NCI-H146 (cell line): Measurements from ENCODE around the gene SLC66A1.
"Not testable (repeated sequence)": the region's sequence is repeated elsewhere in the genome, so short reads cannot be mapped to it uniquely, and the experiment has no call there.

ENCODE experiments used
- DNase-seq: peaks from one replicate; lab custom pipeline; 2025; lab: John Stamatoyannopoulos, UW

The SLC66A1 gene, protein sequence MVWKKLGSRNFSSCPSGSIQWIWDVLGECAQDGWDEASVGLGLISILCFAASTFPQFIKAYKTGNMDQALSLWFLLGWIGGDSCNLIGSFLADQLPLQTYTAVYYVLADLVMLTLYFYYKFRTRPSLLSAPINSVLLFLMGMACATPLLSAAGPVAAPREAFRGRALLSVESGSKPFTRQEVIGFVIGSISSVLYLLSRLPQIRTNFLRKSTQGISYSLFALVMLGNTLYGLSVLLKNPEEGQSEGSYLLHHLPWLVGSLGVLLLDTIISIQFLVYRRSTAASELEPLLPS

DNA sequence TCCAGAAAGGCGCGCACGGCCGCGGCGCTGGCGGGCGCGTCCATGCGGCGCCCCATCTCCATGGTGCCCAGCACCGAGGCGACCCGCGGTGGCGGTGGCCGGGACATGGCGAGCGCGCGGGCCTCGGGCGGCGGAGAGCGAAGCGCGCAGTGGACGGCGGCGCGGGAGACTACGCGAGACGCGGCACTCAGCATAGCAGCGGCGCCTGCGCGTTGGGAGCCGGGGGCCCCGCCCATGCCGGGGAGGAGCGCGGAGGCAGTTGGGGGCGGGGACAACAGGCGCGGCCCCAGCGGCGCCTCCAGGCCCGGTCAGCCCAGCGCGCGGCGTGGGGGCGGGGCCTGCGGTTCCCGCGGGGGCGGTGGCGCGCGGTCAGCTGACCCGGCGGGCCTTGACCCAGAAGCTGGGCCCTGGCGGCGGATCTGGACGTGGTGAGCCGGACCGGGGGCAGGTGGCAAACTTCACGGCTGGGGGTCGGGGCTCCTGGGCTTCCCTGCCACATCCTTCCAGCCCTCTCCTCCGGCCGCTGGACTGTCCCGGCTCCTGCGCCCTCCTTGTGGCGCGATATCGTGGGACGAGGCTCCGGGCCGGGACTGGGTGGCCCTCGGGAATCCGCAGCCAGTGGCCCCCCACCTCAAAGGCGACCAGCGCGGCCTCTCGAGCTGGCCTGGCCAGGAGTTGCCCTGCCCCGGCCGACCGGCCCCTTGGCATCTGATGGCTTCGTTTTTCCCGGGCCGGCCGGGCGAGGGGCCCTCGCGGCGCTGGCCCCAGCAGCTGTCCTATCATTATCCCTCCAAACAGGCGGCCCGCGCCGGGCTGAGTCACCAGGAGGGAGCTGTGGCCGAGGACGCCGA, at the start of gene SLC66A1, which contains the start of gene AKR7A2:
Gene SLC66A1 (plus strand): TSS at position 396 of the 851 bp plus-strand sequence. CDS start 5,352 bp downstream, outside the sequence.
Gene AKR7A2 (minus strand): TSS at position 214 of the 851 bp plus-strand sequence. CDS start 20 bp downstream, at position 194.
- peak; percentile 87 for DNase-seq

DNA sequence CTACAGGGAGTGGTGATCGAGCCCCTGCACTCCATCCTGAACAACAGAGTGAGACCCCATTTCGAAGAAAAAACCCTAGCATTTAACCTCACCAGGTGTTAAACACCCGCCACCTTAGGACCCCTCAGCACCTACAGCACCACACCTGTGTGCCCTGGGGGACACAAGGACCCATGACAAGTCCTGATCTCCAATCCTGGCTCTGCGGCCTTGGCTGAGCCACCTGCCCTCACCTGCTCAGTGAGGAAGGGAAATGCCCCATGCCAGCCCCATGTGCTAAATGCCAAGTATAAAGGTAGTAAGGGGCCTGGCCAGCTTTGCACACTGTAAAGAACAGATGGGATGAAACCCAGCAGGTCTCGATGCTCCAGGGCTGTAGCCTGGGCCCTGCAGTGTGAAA, 49.4 kb upstream of the SLC66A1 start:
- DNase-seq: no peak

DNA sequence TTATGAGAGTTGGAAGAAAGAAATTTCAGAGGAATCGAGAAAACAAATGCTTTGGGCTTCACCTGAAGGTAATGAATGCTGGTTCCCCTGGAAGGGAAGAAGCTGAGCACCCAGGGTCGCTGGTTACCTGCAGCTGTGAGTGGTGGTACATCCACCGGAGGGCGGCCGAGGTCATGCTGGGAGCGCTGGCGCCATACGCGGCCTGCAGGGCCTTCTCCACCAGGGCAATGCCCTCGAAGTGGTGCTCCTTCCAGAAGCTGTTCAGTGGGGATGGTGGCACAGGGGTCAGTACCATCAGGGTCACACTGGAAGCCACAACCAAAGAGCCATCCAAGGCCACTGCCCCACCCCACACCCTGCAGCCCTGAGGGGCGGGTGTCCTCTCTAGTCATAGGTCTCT, 43.7 kb upstream of the SLC66A1 start:
- DNase-seq: no peak

DNA sequence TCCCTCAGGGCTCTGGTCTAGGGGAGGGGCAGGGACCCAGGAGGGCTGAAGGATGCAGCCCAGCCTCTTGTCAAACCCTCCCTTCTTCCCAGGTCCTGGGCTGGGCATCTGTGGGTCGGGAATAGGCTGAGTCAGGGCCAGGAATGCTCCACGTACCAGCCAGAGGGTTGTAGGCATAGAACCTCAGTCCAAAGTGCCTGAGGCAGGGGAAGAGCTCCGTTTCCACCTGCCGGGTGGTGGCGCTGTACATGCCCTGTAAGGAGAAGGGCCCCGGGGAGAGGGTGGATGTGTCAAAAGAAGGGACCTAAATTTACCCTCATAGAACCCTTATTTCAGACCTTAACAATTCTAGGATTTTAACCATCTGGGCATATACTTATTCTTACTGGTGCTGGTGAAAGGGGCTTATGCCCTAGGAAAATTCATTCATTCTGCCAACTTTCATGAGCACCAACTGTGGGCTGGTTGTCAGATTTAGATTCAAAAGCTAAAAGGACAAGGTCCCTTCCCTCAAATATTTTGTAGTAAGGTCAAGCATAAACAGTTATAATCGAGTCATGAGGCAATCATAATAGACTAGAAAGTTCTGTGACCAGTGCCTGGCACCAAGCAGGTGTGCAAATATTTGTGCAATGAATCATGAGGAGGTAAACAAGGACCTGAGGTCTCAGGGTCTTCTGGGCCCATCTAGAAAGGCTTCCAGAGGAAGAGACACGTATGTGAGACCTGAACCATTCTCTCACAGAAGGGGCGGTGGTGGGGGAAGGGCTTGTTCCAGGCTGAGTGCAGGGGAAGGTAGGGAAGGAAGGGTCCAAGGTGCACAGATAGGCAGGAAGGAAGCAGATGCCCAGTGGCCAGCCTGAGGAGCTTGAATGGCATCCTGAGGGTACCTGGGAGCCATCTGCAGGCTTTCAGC, 42.4 kb upstream of the SLC66A1 start:
- DNase-seq: not testable (repeated sequence)

DNA sequence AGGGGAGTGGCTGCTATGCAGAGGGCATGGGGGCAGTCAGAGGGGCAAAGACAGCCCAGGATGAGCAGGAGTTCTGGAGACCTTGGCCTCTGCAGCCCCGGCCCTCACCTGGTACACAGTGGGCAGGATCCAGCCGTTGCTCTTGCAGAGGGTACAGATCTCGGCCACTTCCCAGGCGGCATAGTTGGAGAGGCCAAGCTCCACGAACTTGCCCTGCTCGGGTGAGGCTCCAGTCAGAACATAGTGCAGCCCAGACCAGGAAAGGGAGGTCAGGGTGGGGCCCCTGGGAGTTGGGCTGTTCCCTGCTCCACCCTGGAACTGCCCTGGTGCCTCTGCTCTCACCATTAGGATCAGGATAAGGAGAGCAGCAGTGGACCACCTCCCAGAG, 41.8 kb upstream of the SLC66A1 start:
- not testable (repeated sequence) for DNase-seq

DNA sequence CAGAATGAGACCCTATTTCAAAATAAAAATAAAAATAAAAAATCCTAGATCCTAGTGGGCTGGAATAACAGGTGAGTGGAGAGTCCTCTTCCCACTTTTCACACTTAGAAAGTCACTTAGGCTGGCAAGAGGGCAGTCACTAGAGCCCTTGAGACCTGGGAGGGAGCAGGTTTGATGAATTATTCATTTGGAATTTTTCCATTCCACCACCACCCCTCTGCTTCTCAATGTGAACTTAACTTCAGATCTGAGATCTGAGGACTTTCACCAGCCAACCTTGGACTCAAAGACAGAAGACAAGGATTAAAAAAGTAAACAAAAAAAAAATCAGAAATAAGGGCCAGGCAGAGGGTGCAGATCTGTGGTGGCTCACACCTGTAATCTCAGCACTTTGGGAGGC, 40.1 kb upstream of the SLC66A1 start:
- DNase-seq: no peak

DNA sequence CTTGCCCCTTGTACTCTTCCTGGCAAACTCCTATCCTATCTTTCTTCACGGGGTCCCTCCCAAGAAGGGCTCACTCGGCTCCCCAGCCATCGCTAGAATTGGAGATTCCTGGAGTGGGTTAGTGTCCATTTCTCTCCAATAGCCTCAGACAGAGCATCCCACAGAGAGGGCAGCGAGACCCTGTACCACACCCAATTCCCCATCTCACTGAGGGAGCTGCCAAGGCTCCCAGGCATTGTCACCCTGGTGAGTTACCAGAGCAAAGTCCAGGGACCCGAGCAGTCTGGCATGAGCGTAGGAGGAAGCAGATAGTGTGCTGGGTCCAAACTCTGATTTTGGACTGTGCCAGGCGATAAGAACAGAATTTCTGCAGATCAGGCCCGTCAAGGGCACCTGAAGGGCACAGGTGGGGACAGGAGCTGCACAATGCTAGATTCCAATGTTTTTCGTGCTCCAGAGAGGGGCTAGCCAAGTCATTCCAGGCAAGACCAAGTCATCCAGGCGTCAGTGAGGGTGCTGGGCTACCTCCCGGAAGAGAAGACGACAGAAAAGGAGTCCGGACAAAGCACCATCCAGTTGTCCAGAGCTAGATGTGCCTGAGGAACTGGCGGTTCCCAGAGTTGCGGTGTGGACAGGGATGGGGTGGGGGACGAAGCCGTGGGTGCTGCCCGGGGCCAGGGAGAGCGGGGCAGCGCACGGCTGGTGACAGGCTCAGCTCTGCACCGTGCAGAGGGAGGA, 38.9 kb upstream of the SLC66A1 start:
- DNase-seq: no peak

DNA sequence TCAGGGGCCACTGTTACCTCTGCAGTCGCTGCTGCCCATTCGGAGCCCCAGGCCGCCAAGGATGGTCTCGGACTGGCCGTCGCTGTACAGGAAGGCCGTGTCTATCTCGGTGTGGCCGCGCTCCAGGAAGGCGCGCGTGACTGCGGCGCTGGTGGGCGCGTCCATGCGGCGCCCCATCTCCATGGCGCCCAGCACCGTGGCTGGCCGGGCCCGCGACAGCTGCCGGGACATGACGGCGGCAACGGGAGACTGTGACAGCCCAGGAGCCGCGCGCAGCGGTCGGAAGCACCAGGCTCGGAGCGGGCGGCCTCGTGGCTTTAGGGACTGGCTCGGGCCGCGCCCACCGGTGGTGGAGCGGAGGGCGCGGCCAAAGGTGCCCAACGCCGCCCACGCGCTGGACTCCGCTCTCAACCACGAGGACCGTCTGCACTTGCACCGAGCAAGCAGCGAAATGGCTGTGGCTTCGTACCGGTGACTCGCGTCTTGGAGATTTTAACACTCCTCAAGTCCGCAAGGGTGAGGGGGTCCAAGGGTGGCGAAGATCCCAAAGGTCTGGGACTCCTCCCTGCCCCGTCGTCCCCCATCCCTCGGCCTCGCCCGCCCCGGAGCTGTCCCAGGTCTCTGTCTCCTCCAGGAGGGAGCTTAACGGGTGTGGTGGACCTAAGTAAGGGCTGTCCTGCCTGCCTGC, 38.1 kb upstream of the SLC66A1 start:
- DNase-seq: not testable (repeated sequence)

DNA sequence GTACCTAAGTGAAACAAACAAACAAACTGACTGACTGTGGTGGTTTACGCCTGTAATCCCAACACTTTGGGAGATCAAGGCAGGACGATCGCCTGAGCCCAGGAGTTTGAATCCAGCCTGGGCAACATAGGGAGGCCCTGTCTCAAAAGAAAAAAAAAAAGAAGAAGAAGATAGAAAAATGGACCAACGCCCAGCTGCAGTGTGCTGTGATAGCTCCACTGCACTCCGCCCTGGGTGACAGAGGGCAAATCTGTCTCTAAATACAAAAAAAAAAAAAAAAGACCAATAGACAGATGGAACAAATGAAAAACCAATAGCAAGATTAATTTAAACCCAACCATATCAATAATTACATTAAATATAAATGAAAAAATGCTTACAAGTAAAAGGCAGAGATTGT, 37.5 kb upstream of the SLC66A1 start:
- no peak for DNase-seq

DNA sequence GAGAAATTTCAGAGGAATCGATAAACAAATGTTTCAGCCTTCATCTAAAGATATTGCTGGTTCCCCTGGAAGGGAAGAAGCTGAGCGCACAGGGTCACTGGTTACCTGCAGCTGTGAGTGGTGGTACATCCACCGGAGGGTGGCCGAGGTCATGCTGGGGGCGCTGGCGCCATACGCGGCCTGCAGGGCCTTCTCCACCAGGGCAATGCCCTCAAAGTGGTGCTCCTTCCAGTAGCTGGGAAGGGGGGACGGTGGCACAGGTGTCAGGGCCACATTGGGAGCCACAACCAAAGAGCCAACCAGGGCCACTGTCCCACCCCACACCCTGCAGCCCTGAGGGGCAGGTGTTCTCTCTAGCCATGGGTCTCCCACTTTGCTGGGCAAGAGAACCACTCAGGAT, 28.2 kb upstream of the SLC66A1 start:
- DNase-seq: no peak

DNA sequence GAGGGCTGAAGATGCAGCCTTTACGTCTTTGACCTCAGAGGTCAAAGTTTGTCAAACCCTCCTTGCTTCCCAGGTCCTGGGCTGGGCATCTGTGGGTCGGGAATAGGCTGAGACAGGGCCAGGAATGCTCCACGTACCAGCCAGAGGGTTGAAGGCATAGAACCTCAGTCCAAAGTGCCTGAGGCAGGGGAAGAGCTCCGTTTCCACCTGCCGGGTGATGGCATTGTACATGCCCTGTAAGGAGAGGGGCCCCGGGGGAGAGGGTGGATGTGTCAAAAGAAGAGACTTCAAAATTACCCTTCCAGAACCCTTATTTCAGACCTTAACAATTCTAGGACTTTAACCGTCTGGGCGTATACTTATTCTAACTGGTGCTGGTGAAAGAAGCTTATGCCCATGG, 27.2 kb upstream of the SLC66A1 start:
- no peak for DNase-seq

DNA sequence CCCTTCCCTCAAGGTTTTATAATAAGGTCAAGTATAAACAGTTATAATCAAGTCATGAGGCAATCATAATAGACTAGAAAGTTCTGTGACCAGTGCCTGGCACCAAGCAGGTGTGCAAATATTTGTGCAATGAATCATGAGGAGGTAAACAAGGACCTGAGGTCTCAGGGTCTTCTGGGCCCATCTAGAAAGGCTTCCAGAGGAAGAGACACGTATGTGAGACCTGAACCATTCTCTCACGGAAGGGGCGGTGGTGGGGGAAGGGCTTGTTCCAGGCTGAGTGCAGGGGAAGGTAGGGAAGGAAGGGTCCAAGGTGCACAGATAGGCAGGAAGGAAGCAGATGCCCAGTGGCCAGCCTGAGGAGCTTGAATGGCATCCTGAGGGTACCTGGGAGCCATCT, 26.8 kb upstream of the SLC66A1 start:
- not testable (repeated sequence) for DNase-seq

DNA sequence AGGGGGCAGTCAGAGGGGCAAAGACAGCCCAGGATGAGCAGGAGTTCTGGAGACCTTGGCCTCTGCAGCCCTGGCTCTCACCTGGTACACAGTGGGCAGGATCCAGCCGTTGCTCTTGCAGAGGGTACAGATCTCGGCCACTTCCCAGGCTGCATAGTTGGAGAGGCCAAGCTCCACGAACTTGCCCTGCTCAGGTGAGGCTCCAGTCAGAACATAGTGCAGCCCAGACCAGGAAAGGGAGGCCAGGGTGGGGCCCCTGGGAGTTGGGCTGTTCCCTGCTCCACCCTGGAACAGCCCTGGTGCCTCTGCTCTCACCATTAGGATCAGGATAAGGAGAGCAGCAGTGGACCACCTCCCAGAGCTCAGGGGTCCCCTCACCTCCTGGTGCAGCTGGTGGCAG, 26.3 kb upstream of the SLC66A1 start:
- DNase-seq: not testable (repeated sequence)

DNA sequence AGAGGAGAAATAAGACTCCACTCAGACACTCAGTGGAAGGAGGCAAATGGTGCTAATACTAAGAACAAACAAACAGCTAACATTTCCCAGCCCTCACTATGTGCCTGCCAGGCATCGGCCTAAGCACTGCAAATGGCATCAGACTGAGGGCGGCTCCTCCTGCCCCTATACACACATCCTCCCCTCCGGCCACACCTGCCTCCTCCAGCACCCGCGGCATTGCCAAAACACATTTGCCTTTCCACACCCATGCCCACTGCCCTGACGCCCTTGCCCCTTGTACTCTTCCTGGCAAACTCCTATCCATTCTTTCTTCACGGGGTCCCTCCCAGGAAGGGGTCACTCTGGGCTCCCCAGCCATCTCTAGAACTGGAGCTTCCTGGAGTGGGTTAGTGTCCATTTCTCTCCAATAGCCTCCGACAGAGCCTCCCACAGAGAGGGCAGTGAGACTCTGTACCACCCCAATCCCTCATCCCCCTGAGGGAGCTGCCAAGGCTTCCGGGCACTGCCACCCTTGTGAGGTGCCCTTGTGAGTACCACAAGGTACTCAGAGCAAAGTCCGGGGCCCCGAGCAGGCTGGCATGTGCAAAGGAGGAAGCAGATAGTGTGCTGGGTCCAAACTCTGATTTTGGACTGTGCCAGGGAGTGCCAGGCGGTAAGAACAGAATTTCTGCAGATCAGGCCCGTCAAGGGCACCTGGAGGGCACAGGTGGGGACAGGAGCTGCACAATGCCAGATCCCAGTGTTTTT, 24.5 kb upstream of the SLC66A1 start:
- DNase-seq: no peak

DNA sequence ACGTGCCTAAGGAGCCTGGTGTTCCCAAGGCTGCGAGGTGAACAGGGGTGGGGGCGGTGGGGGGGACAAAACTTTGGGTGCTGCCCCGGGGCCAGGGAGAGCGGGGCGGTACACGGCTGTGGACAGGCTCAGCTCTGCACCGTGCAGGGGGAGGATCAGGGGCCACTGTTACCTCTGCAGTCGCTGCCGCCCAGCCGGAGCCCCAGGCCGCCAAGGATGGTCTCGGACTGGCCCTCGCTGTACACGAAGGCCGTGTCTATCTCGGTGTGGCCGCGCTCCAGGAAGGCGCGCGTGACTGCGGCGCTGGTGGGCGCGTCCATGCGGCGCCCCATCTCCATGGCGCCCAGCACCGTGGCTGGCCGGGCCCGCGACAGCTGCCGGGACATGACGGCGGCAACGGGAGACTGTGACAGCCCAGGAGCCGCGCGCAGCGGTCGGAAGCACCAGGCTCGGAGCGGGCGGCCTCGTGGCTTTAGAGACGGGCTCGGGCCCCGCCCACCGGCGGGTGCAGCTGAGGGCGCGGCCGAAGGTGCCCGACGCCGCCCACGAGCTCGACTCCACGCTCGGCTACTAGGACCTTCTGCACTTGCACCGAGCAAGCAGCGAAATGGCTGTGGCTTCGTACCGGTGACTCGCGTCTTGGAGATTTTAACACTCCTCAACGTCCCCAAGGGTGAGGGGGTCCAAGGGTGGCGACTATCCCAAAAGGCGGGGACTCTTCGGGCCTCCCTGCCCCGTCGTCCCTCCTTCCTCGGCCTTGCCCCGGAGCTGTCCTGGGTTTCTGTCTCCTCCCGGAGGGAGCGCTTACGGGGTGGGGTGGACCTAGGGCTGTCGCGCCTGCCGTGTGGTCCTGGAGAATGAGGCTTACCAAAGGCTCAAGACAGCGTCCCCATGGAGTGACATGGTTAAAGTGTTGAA, 23.5 kb upstream of the SLC66A1 start, which contains the start of gene AKR7A3:
Gene AKR7A3 (minus strand): TSS at position 447 of the 918 bp plus-strand sequence. CDS start 61 bp downstream, at position 386.
- not testable (repeated sequence) for DNase-seq

DNA sequence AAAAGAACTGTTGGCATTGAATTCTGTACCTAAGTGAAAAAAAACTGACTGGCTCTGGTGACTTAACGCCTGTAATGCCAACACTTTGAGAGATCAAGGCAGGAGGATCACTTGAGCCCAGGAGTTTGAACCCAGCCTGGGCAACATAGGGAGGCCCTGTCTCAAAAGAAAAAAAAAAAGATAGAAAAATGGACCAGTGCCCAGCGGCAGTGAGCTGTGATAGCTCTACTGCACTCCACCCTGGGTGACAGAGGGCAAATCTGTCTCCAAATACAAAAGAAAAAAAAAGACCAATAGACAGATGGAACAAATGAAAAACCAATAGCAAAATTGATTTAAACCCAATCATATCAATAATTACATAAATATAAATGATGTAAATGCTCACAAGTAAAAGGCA, 22.9 kb upstream of the SLC66A1 start:
- DNase-seq: no peak

DNA sequence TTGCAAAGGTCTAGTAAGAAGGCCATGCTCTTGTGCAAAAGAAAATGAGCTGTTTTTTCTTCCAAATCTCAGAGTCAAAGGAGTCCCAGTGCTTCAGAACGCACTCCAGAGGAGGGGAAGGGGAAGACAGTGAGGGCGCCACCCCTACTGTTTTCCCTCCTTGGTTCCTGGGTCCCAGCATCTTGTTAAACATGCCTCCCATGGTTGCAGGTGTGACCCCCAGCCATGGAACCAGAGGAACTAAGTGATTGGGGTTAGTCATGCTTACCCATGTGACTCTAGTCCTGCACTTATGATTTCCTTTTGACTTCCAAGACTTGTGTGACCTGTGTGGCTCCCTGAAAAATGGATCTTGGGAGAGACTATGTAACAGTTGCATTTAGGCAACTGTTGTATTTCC, 17.5 kb upstream of the SLC66A1 start:
- no peak for DNase-seq

DNA sequence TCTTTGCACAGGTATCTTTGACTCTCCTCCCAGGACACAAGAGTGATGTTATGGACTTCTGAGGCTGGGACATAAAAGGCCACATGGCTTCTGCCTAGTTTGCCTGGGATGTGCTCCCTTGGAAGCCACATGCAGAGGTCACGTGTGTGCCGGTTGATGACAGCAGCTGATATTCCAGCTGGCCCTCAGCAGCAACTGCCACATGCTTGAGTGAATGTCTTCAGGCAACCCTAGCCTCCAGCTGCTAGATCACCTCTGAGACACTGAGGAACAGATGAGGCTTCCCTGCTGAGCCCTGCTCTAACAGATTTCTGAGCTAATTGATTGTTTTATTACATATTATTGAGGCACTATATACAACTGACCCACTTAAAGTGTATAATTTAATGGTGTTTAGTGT, 11.9 kb upstream of the SLC66A1 start:
- DNase-seq: no peak

DNA sequence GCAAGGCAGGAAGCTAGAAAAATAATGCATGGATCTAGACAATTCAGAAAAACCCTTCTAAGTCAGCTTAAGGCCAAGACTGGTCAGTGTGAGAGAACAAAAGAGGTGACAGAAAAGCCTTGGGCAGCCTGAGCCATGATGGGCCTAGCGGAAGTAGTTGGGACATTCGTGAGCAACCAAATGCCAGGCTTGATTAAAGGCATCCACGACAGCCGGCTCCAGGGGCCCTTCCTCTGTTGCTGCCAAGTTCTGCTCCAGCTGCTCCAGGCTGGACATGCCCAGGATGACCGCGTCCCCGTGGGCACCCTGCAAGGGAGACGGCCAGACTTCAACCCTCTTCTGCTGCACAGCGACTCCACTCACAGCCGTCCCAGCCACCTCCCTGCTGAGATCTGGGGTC, 8.0 kb upstream of the SLC66A1 start:
- DNase-seq: not testable (repeated sequence)
